Natural killer cell (primary cell): ENCODE results near the gene SPEF1. TPM values are rescaled to one million over a fixed set of nuclear protein-coding genes. Genes with fewer than 3 reads are reported as not detected.
A peak's percentile ranks its signal among the peaks of the same experiment; 100 is the strongest.

ENCODE experiments used
- ATAC-seq, 3 donors: fragments of 150-1000 bp in 2 of 3; fragments of 200-7000 bp in 1 of 3; cut with Tn5 transposase; 1 replicate in 1 of 3; 2 replicates in 2 of 3; pipeline ENCODE4 v1.10.0; 2021; ENCODE audit warnings: mild to moderate bottlenecking in 2 of 3, moderate library complexity in 2 of 3
- DNase-seq, 2 donors: peaks; one replicate each; pipeline versions ENCODE4 v3.0.0 to v3.0.0-alpha.2; 2013 to 2021; ENCODE audit warnings: mixed read lengths in 1 of 2
- H3K27ac ChIP-seq: one replicate; pipeline ENCODE4 v1.5.1; 2013; ENCODE audit warnings: mild to moderate bottlenecking, low read length
- H3K27me3 ChIP-seq: one replicate; pipeline ENCODE4 v1.6.1; 2013; ENCODE audit warnings: low read length; ENCODE audit not compliant: control insufficient read depth, insufficient read depth
- H3K36me3 ChIP-seq: one replicate; pipeline ENCODE4 v1.6.1; 2013; ENCODE audit warnings: low read length; ENCODE audit not compliant: control insufficient read depth, insufficient read depth
- H3K4me1 ChIP-seq: one replicate; pipeline ENCODE4 v1.6.1; 2013; ENCODE audit warnings: low read length; ENCODE audit not compliant: control insufficient read depth, insufficient read depth
- H3K4me3 ChIP-seq: one replicate; pipeline ENCODE4 v1.5.1; 2013; ENCODE audit warnings: low read length
- H3K9me3 ChIP-seq: one replicate; pipeline ENCODE4 v1.6.1; 2013; ENCODE audit warnings: low read length; ENCODE audit not compliant: control insufficient read depth, insufficient read depth
- H3K27ac Mint-ChIP-seq, 2 donors: one replicate each; pipeline ENCODE4 v1.8.0; 2022; ENCODE audit warnings: mild to moderate bottlenecking in 2 of 2, mixed read lengths in 2 of 2, moderate library complexity in 1 of 2
- H3K27me3 Mint-ChIP-seq, 2 donors: one replicate each; pipeline ENCODE4 v1.8.0; 2022; ENCODE audit warnings: low read depth in 2 of 2, mixed read lengths in 2 of 2
- H3K36me3 Mint-ChIP-seq: one replicate; pipeline ENCODE4 v1.8.0; 2022; ENCODE audit warnings: mixed read lengths
- H3K4me1 Mint-ChIP-seq, 2 donors: one replicate each; pipeline ENCODE4 v1.8.0; 2022; ENCODE audit warnings: mixed read lengths in 2 of 2
- H3K4me3 Mint-ChIP-seq: one replicate; pipeline ENCODE4 v1.8.0; 2022; ENCODE audit warnings: mild to moderate bottlenecking, moderate library complexity, mixed read lengths
- H3K9me3 Mint-ChIP-seq, 2 donors: one replicate each; pipeline ENCODE4 v1.8.0; 2022; ENCODE audit warnings: mixed read lengths in 2 of 2
- CTCF ChIP-seq: fragments of 200-600 bp; IDR thresholded peaks from one replicate; pipeline ENCODE4 v1.8.0; 2022; ENCODE audit warnings: antibody characterized with exemption
- WGBS: methylation state at CpG from one replicate; pipeline ENCODE4 v1.1.7; 2013; ENCODE audit warnings: missing lambda C conversion rate; ENCODE audit not compliant: insufficient coverage; 5-methylcytosine and 5-hydroxymethylcytosine counted together
- intact Hi-C: fragments of 100-400 bp; cut with micrococcal nuclease; formaldehyde crosslinking; loops from one replicate; pipeline ENCODE4 v1.14.2; 2022
- total RNA-seq, 4 donors: library from RNA; stranded (reverse); fragments of 120-200 nt in 1 of 4; gene quantifications; one replicate each; pipeline versions ENCODE4 v1.2.3 to v1.2.4, GENCODE V29; 2013 to 2022

SPEF1 gene
- total RNA-seq, 3 donors from 2014 or later (not counting 1 experiment from before 2014, with no cell fraction given): 0.23 TPM; not detected in 2

- no peaks in the 10 kb centered on the region for H3K27me3 Mint-ChIP-seq
- H3K4me1 ChIP-seq: no peaks in the 10 kb centered on the region
- no peak for TF ChIP-seq CTCF
- H3K4me1 Mint-ChIP-seq: peaks cover 0 to 4% of the 10 kb centered on the region in 2 donors
- WGBS: 91% methylated on average over 7 of the region's 7 CpGs
- DNase-seq (no peak), ATAC-seq (no peak)
- H3K9me3 Mint-ChIP-seq: no peaks in the 10 kb centered on the region
- H3K4me3 Mint-ChIP-seq: no peak overlapping the region
- intact Hi-C loops: no loop called here
- no peaks in the 10 kb centered on the region for H3K27me3 ChIP-seq
- no peak overlapping the region for H3K27ac ChIP-seq
- H3K36me3 Mint-ChIP-seq: no peaks in the 10 kb centered on the region
- no peaks in the 10 kb centered on the region for H3K9me3 ChIP-seq
- H3K36me3 ChIP-seq: no peaks in the 10 kb centered on the region
- H3K27ac Mint-ChIP-seq: no peak overlapping the region
- no peak overlapping the region for H3K4me3 ChIP-seq
Measured at GRCh38 chr20:3755269-3755668, 26.0 kb downstream of the SPEF1 start.

GRCh38 chr20:3754276-3754630 is 27.0 kb downstream of the SPEF1 start:
- intact Hi-C loops: no loop called here
- H3K9me3 Mint-ChIP-seq: no peaks in the 10 kb centered on the region
- WGBS: 93% methylated on average over 16 of the region's 16 CpGs
- no peaks in the 10 kb centered on the region for H3K27me3 ChIP-seq
- no peak overlapping the region for H3K4me3 ChIP-seq
- H3K9me3 ChIP-seq: no peaks in the 10 kb centered on the region
- DNase-seq: no peak
- H3K36me3 Mint-ChIP-seq: no peaks in the 10 kb centered on the region
- no peak overlapping the region for H3K4me3 Mint-ChIP-seq
- no peaks in the 10 kb centered on the region for H3K4me1 ChIP-seq
- ATAC-seq: no peak
- H3K36me3 ChIP-seq: no peaks in the 10 kb centered on the region
- TF ChIP-seq CTCF: no peak
- no peak overlapping the region for H3K27ac ChIP-seq
- H3K27ac Mint-ChIP-seq: no peak overlapping the region
- peaks cover 0 to 4% of the 10 kb centered on the region in 2 donors for H3K4me1 Mint-ChIP-seq
- H3K27me3 Mint-ChIP-seq: no peaks in the 10 kb centered on the region

- Histone ChIP-seq H3K27me3 (no peaks in the 10 kb centered on the region), H3K27ac (no peak overlapping the region), H3K4me3 (no peak overlapping the region), H3K4me1 (no peaks in the 10 kb centered on the region), H3K36me3 (no peaks in the 10 kb centered on the region), H3K9me3 (no peaks in the 10 kb centered on the region)
- peaks cover 0 to 4% of the 10 kb centered on the region in 2 donors for H3K4me1 Mint-ChIP-seq
- intact Hi-C loops: loop anchor here (1.0 kb wide), 2 partner anchors 102 to 332 kb away; no protein-coding TSS in a partner anchor
- no peaks in the 10 kb centered on the region for H3K9me3 Mint-ChIP-seq
- 92% methylated on average over 20 of the region's 26 CpGs for WGBS
- H3K27ac Mint-ChIP-seq: no peak overlapping the region
- no peaks in the 10 kb centered on the region for H3K27me3 Mint-ChIP-seq
- H3K36me3 Mint-ChIP-seq: no peaks in the 10 kb centered on the region
- H3K4me3 Mint-ChIP-seq: no peak overlapping the region
- DNase-seq (no peak), ATAC-seq (no peak)
- TF ChIP-seq CTCF: no peak
Measured at GRCh38 chr20:3753501-3754275, 27.6 kb downstream of the SPEF1 start.

GRCh38 chr20:3753098-3753497 is 28.1 kb downstream of the SPEF1 start:
- intact Hi-C loops: loop anchor here (1.0 kb wide), 2 partner anchors 102 to 332 kb away; no protein-coding TSS in a partner anchor
- Mint-ChIP-seq H3K36me3 (no peaks in the 10 kb centered on the region), H3K27ac (no peak overlapping the region), H3K9me3 (no peaks in the 10 kb centered on the region), H3K27me3 (no peaks in the 10 kb centered on the region), H3K4me3 (peak overlapping the region; percentile 35), H3K4me1 (peaks cover 0 to 4% of the 10 kb centered on the region in 2 donors)
- DNase-seq (peak; percentile 53 to 84), ATAC-seq (peak; percentile 78 to 97 (median 84))
- Histone ChIP-seq H3K27me3 (no peaks in the 10 kb centered on the region), H3K4me1 (no peaks in the 10 kb centered on the region), H3K36me3 (no peaks in the 10 kb centered on the region), H3K9me3 (no peaks in the 10 kb centered on the region), H3K27ac (no peak overlapping the region), H3K4me3 (no peak overlapping the region)
- 71% methylated on average over 3 of the region's 4 CpGs for WGBS
- TF ChIP-seq CTCF: peak; percentile 71
